Endothelial cell of umbilical vein (primary cell): Measurements from ENCODE around the gene CALCOCO1. TPM values are rescaled to one million over a fixed set of nuclear protein-coding genes. Genes with fewer than 3 reads are reported as not detected.

Experiments used
- BruUV-seq: library from RNA; stranded (reverse); fragments of 400-500 nt; replicated peaks from 2 replicates; lab custom pipeline; 2021; lab: Mats Ljungman, UMichigan
- CTCF ChIA-PET: fragments of 300-600, 350-600 bp; sonication (Branson Sonifier 250); formaldehyde crosslinking; loops from one replicate; lab custom pipeline; 2021; ENCODE audit warnings: antibody characterized with exemption, inconsistent platforms; lab: Charles Lee
- POLR2A ChIA-PET: fragments of 300-600, 350-600 bp; sonication (Branson Sonifier 250); formaldehyde crosslinking; loops from one replicate; lab custom pipeline; 2021; ENCODE audit warnings: antibody characterized with exemption, inconsistent platforms; lab: Charles Lee
- DNase-seq: peaks from one replicate; pipeline ENCODE4 v3.0.0-alpha.2; 2011; ENCODE audit warnings: low read depth, low spot score
- FAIRE-seq: peaks from 2 replicates; lab custom pipeline; 2011; peaks lifted over from hg19 to GRCh38; lab: Jason Lieb, UNC
- H2AFZ ChIP-seq: 2 replicates; pipeline ENCODE4 v1.6.0; 2012; ENCODE audit warnings: low read depth, low read length, control low read depth, inconsistent platforms
- H3K27ac ChIP-seq: 2 replicates; pipeline ENCODE4 v1.5.1; 2011; ENCODE audit warnings: low read depth, mild to moderate bottlenecking, control low read depth, low read length, moderate library complexity; ENCODE audit not compliant: insufficient read depth
- H3K27me3 ChIP-seq, 2 experiments: 2 replicates each; pipeline versions ENCODE4 v1.6.0 to v1.6.1; 2011; ENCODE audit warnings: low read length in 2 of 2, mixed read lengths in 1 of 2; ENCODE audit not compliant: control insufficient read depth in 2 of 2, insufficient read depth in 2 of 2
- H3K36me3 ChIP-seq, 2 experiments: 2 replicates in 1 of 2; 3 replicates in 1 of 2; pipeline ENCODE4 v1.5.1; 2011; ENCODE audit warnings: low read length in 2 of 2, mild to moderate bottlenecking in 1 of 2, moderate library complexity in 1 of 2; ENCODE audit not compliant: control insufficient read depth in 2 of 2, insufficient read depth in 2 of 2; ENCODE audit errors: extremely low read depth in 1 of 2
- H3K4me1 ChIP-seq: 3 replicates; pipeline ENCODE4 v1.5.1; 2011; ENCODE audit warnings: mild to moderate bottlenecking, low read length; ENCODE audit not compliant: control insufficient read depth, insufficient read depth; ENCODE audit errors: extremely low read depth
- H3K4me2 ChIP-seq: 2 replicates; pipeline ENCODE4 v1.6.1; 2011; ENCODE audit warnings: low read length, control low read depth, mixed read lengths; ENCODE audit not compliant: insufficient read depth
- H3K4me3 ChIP-seq, 3 experiments: fragments of 200-600 bp in 1 of 3; sonication (generic), shearing (Covaris generic) in 1 of 3; replicated peaks in 1 of 3; 2 replicates each; pipeline ENCODE4 v1.5.1; 2011 to 2016; ENCODE audit warnings: control low read depth in 3 of 3, low read length in 3 of 3, mild to moderate bottlenecking in 2 of 3, inconsistent platforms in 1 of 3, low read depth in 1 of 3, moderate library complexity in 1 of 3; ENCODE audit not compliant: insufficient read depth in 1 of 3
- H3K79me2 ChIP-seq: 2 replicates; pipeline ENCODE4 v1.6.0; 2012; ENCODE audit warnings: low read length, inconsistent platforms; ENCODE audit not compliant: control insufficient read depth, insufficient read depth
- H3K9ac ChIP-seq: replicated peaks from 2 replicates; pipeline ENCODE3; 2011; ENCODE audit warnings: low read length, control low read depth; ENCODE audit not compliant: insufficient read depth; ENCODE audit errors: extremely low read depth
- H3K9me1 ChIP-seq: replicated peaks from 3 replicates; pipeline ENCODE4 v1.6.0; 2011; ENCODE audit warnings: mild to moderate bottlenecking, low read length; ENCODE audit not compliant: control insufficient read depth, insufficient read depth; ENCODE audit errors: extremely low read depth
- H3K9me3 ChIP-seq: replicated peaks from 2 replicates; pipeline ENCODE4 v1.5.1; 2012; ENCODE audit warnings: low read length, inconsistent platforms; ENCODE audit not compliant: control insufficient read depth, insufficient read depth
- H4K20me1 ChIP-seq: replicated peaks from 2 replicates; pipeline ENCODE3; 2011; ENCODE audit warnings: mild to moderate bottlenecking, low read length; ENCODE audit not compliant: control insufficient read depth, insufficient read depth; ENCODE audit errors: extremely low read depth
- CTCF ChIP-seq, 2 donors: IDR thresholded peaks; 1 replicate in 1 of 2; 2 replicates in 1 of 2; pipeline ENCODE4 v1.5.1; 2011; ENCODE audit warnings: low read length in 2 of 2, mild to moderate bottlenecking in 2 of 2, moderate library complexity in 2 of 2, control low read depth in 1 of 2, inconsistent platforms in 1 of 2, low read depth in 1 of 2; ENCODE audit not compliant: insufficient read depth in 1 of 2; ENCODE audit errors: extremely low read depth in 1 of 2
- EZH2 ChIP-seq: IDR thresholded peaks from 2 replicates; pipeline ENCODE4 v1.6.1; 2012; ENCODE audit warnings: borderline replicate concordance, low read depth, mild to moderate bottlenecking, moderate library complexity, low read length, inconsistent platforms; ENCODE audit not compliant: severe bottlenecking
- FOS ChIP-seq: IDR thresholded peaks from 2 replicates; pipeline ENCODE4 v1.6.1; 2011; ENCODE audit warnings: mild to moderate bottlenecking, low read length, moderate library complexity, borderline replicate concordance; ENCODE audit not compliant: insufficient read depth
- GATA2 ChIP-seq: IDR thresholded peaks from 2 replicates; pipeline ENCODE4 v1.7.0; 2011; ENCODE audit warnings: low read depth, mild to moderate bottlenecking, moderate library complexity, mixed read lengths, low read length; ENCODE audit not compliant: insufficient read length, insufficient read depth
- JUN ChIP-seq: IDR thresholded peaks from 2 replicates; pipeline ENCODE4 v1.6.1; 2011; ENCODE audit warnings: borderline replicate concordance, low read depth; ENCODE audit not compliant: insufficient read length, insufficient read depth
- MAX ChIP-seq: IDR thresholded peaks from 2 replicates; pipeline ENCODE4 v1.6.1; 2011; ENCODE audit not compliant: insufficient read depth, insufficient read length
- MYC ChIP-seq: IDR thresholded peaks from one replicate; pipeline ENCODE4 v1.6.1; 2011; ENCODE audit warnings: mild to moderate bottlenecking, low read depth, low read length
- POLR2A ChIP-seq: IDR thresholded peaks from 2 replicates; pipeline ENCODE4 v1.6.1; 2012; ENCODE audit warnings: low read depth, mild to moderate bottlenecking, control low read depth, low read length
- POLR2AphosphoS5 ChIP-seq: IDR thresholded peaks from 2 replicates; pipeline ENCODE4 v1.6.1; 2012; ENCODE audit warnings: low read depth, mild to moderate bottlenecking, control low read depth, low read length, moderate library complexity; ENCODE audit not compliant: insufficient read depth
- dilution Hi-C: fragments of 300-500 bp; cut with MboI; formaldehyde crosslinking; loops from one replicate; pipeline ENCODE4 v1.15.0; 2019; ENCODE audit warnings: low sequenced_read_pairs; ENCODE audit not compliant: extremely low pct_ligation_motif_present
- intact Hi-C: fragments of 100-400 bp; cut with micrococcal nuclease; formaldehyde crosslinking; loops from one replicate; pipeline ENCODE4 v1.10.0; 2022
- polyA plus RNA-seq, 4 experiments: library from polyadenylated mRNA; depleted of rRNA in 3 of 4; stranded (reverse) in 3 of 4; unstranded in 1 of 4; fragments of >200 nt; gene quantifications; 2 replicates each; pipeline versions ENCODE4 v1.2.1 to v1.2.3, GENCODE V29; 2011 to 2012; ENCODE audit warnings: missing spikeins in 1 of 4
- total RNA-seq: library from RNA; stranded (reverse); gene quantifications from 2 replicates; pipeline ENCODE4 v1.2.3, GENCODE V29; 2021

The CALCOCO1 gene
- total and polyA plus RNA-seq, 2 donors (not counting 3 experiments of a cell fraction or from before 2014, with no cell fraction given): 70.9 to 135 TPM

GRCh38 chr12:53696285-53696654, 31.0 kb downstream of the CALCOCO1 start:
- no peaks in the 10 kb centered on the region for H3K79me2 ChIP-seq
- POLR2A ChIA-PET: interaction anchor here (0.7 kb wide), 1 partner anchor 19 kb away, joined by 3 read pairs; no protein-coding TSS in a partner anchor
- no peaks in the 10 kb centered on the region for H3K9me3 ChIP-seq
- peaks cover 8% of the 10 kb centered on the region for H3K4me1 ChIP-seq
- H3K4me2 ChIP-seq: peak overlapping the region; percentile 6
- DNase-seq: peak; percentile 89
- no peaks in the 10 kb centered on the region for H3K36me3 ChIP-seq
- no peak overlapping the region for H3K27ac ChIP-seq
- no TSS peak for BruUV-seq
- peak; percentile 96 for FAIRE-seq
- intact Hi-C loops: loop anchor here (1.0 kb wide), 1 partner anchor 20 kb away; the partner anchor contains the start of gene ATP5MC2
- CTCF ChIA-PET: interaction anchor here (1.6 to 20.3 kb wide), 2 partner anchors 32 to 47 kb away, joined by 4 to 719 read pairs; partner anchors contain the start of gene CALCOCO1
- peaks cover 33 to 59% of the 10 kb centered on the region in 2 experiments for H3K27me3 ChIP-seq
- peak overlapping the region; percentile 28 for H2AFZ ChIP-seq
- no peak for TF ChIP-seq EZH2
- no peak for TF ChIP-seq MYC
- TF ChIP-seq GATA2: no peak
- no peak for TF ChIP-seq FOS
- no peak for TF ChIP-seq JUN
- TF ChIP-seq POLR2AphosphoS5: no peak
- TF ChIP-seq POLR2A: no peak
- TF ChIP-seq CTCF (IDR thresholded peaks at IDR 0.05; ENCODE audit: extremely low read depth in 1 of 2, insufficient read depth in 1 of 2, low read depth in 1 of 2, low read length in 2 of 2): no peak
- TF ChIP-seq MAX: no peak
- dilution Hi-C loops: no loop called here
- H3K4me3 ChIP-seq: no peak overlapping the region
- no peaks in the 10 kb centered on the region for H3K9me1 ChIP-seq
- H4K20me1 ChIP-seq: no peaks in the 10 kb centered on the region
- H3K9ac ChIP-seq: no peak overlapping the region
